Measurements from ENCODE around the gene ZMYM2.
A peak's percentile ranks its signal among the peaks of the same experiment; 100 is the strongest.

The ZMYM2 gene

GRCh38 chr13:20127562-20128458, 169.3 kb downstream of the ZMYM2 start:
- peak overlapping the region; percentile 81 for H3K9ac ChIP-seq
- no peak overlapping the region for H3K4me3 ChIP-seq (IDR thresholded peaks at IDR 0.05; ENCODE audit: insufficient read depth, low read depth, low read length)
- H2AFZ ChIP-seq (ENCODE audit: low read depth): peak overlapping the region; percentile 83

GRCh38 chr13:20128459-20128931, 170.0 kb downstream of the ZMYM2 start:
- Histone ChIP-seq H3K36me3 (ENCODE audit: insufficient read depth) (no peaks in the 10 kb centered on the region), H3K9ac (peak overlapping the region; percentile 81), H3K4me2 (peak overlapping the region; percentile 58; the same call in 1 of the 2 replicates), H3K4me3 (IDR thresholded peaks at IDR 0.05; ENCODE audit: insufficient read depth, low read depth, low read length) (no peak overlapping the region), H3K79me2 (ENCODE audit: insufficient read depth, low read depth) (no peaks in the 10 kb centered on the region), H3K27me3 (ENCODE audit: insufficient read depth, low read depth) (no peaks in the 10 kb centered on the region), H3K27ac (peak overlapping the region; percentile 80), H4K20me1 (ENCODE audit: insufficient read depth) (no peaks in the 10 kb centered on the region), H3K4me1 (ENCODE audit: low read depth, poor library complexity, severe bottlenecking) (peaks cover 28% of the 10 kb centered on the region), H2AFZ (ENCODE audit: low read depth) (peak overlapping the region; percentile 83)
- no peak for TF ChIP-seq CTCF (conservative IDR thresholded peaks at IDR 0.05; ENCODE audit: low read depth, low read length)

More at GRCh38 chr13:20127562-20128458, 169.3 kb downstream of the ZMYM2 start:
- no peaks in the 10 kb centered on the region for H4K20me1 ChIP-seq (ENCODE audit: insufficient read depth)
- no peaks in the 10 kb centered on the region for H3K79me2 ChIP-seq (ENCODE audit: insufficient read depth, low read depth)
- 0 out of 2 replicates have a peak, but pooled peaks have one; percentile 19 for TF ChIP-seq CTCF (conservative IDR thresholded peaks at IDR 0.05; ENCODE audit: low read depth, low read length)
- no peaks in the 10 kb centered on the region for H3K27me3 ChIP-seq (ENCODE audit: insufficient read depth, low read depth)
- H3K36me3 ChIP-seq (ENCODE audit: insufficient read depth): no peaks in the 10 kb centered on the region
- H3K4me2 ChIP-seq: peak overlapping the region; percentile 77
- peaks cover 28% of the 10 kb centered on the region for H3K4me1 ChIP-seq (ENCODE audit: low read depth, poor library complexity, severe bottlenecking)
- peak overlapping the region; percentile 80 for H3K27ac ChIP-seq

- no peak for TF ChIP-seq CTCF (conservative IDR thresholded peaks at IDR 0.05; ENCODE audit: low read depth, low read length)
- no peak overlapping the region for H3K4me3 ChIP-seq (IDR thresholded peaks at IDR 0.05; ENCODE audit: insufficient read depth, low read depth, low read length)
These were observed 170.5 kb downstream of the ZMYM2 start for GRCh38 chr13:20129076-20129475.

GRCh38 chr13:20130012-20130411, 171.5 kb downstream of the ZMYM2 start:
- no peaks in the 10 kb centered on the region for H3K79me2 ChIP-seq (ENCODE audit: insufficient read depth, low read depth)
- no peak overlapping the region for H3K27ac ChIP-seq
- H3K4me1 ChIP-seq (ENCODE audit: low read depth, poor library complexity, severe bottlenecking): peaks cover 28% of the 10 kb centered on the region
- no peak overlapping the region for H3K4me3 ChIP-seq (IDR thresholded peaks at IDR 0.05; ENCODE audit: insufficient read depth, low read depth, low read length)
- no peaks in the 10 kb centered on the region for H4K20me1 ChIP-seq (ENCODE audit: insufficient read depth)
- H3K27me3 ChIP-seq (ENCODE audit: insufficient read depth, low read depth): no peaks in the 10 kb centered on the region
- H3K36me3 ChIP-seq (ENCODE audit: insufficient read depth): no peaks in the 10 kb centered on the region
- H2AFZ ChIP-seq (ENCODE audit: low read depth): no peak overlapping the region
- no peak overlapping the region for H3K4me2 ChIP-seq
- TF ChIP-seq CTCF (conservative IDR thresholded peaks at IDR 0.05; ENCODE audit: low read depth, low read length): no peak
- H3K9ac ChIP-seq: no peak overlapping the region

More at GRCh38 chr13:20129076-20129475, 170.5 kb downstream of the ZMYM2 start:
- H3K27me3 ChIP-seq (ENCODE audit: insufficient read depth, low read depth): no peaks in the 10 kb centered on the region
- H3K27ac ChIP-seq: no peak overlapping the region; the same call in 1 of the 2 replicates
- H3K4me1 ChIP-seq (ENCODE audit: low read depth, poor library complexity, severe bottlenecking): peaks cover 28% of the 10 kb centered on the region
- no peaks in the 10 kb centered on the region for H3K79me2 ChIP-seq (ENCODE audit: insufficient read depth, low read depth)
- no peaks in the 10 kb centered on the region for H4K20me1 ChIP-seq (ENCODE audit: insufficient read depth)
- H3K4me2 ChIP-seq: peak overlapping the region; percentile 58
- H2AFZ ChIP-seq (ENCODE audit: low read depth): peak overlapping the region; percentile 83; the same call in 1 of the 2 replicates
- H3K36me3 ChIP-seq (ENCODE audit: insufficient read depth): no peaks in the 10 kb centered on the region
- no peak overlapping the region for H3K9ac ChIP-seq

Data from KMS-11 (cell line).